HepG2 (cell line): ENCODE data around the gene IFNG. TPM values are rescaled to one million over a fixed set of nuclear protein-coding genes. Genes with fewer than 3 reads are reported as not detected.

ENCODE experiments used
- ATAC-seq: fragments of 200-7000 bp; cut with Tn5 transposase; 3 replicates; pipeline ENCODE4 v1.9.1; 2020; ENCODE audit warnings: mild to moderate bottlenecking, moderate library complexity
- BruUV-seq: library from RNA; stranded (reverse); fragments of 400-500 nt; replicated peaks from 2 replicates; lab custom pipeline; 2021; lab: Mats Ljungman, UMichigan
- CTCF ChIA-PET: fragments of 300-600 bp; formaldehyde crosslinking; extraction: SDS; loops from one replicate; lab custom pipeline; 2021; ENCODE audit warnings: low total read pairs, inconsistent platforms, low intra/inter-chr PET ratio; lab: Yijun Ruan, JAX
- POLR2A ChIA-PET: fragments of 350-600 bp; sonication (Branson Sonifier 250); formaldehyde crosslinking; loops from one replicate; lab custom pipeline; 2020; ENCODE audit warnings: antibody characterized with exemption, inconsistent platforms; lab: Yijun Ruan, JAX
- DNase-seq: peaks from one replicate; pipeline ENCODE4 v3.0.0-alpha.2; 2015; ENCODE audit warnings: low spot score
- FAIRE-seq: peaks from 3 replicates; lab custom pipeline; 2011; peaks lifted over from hg19 to GRCh38; lab: Jason Lieb, UNC
- H2AFZ ChIP-seq: one replicate; pipeline ENCODE4 v1.6.1; 2011; ENCODE audit warnings: low read length, inconsistent platforms
- H3K27ac ChIP-seq: fragments of 300-600 bp; 3 replicates; pipeline ENCODE4 v1.8.0; 2011; ENCODE audit warnings: mixed run types, mild to moderate bottlenecking, mixed read lengths, low read length, inconsistent platforms; ENCODE audit not compliant: insufficient read depth; ENCODE audit errors: extremely low read length
- H3K27me3 ChIP-seq, 2 experiments: fragments of 200-600 bp in 1 of 2; 2 replicates in 1 of 2; 3 replicates in 1 of 2; pipeline versions ENCODE4 v1.6.0 to v1.8.0; 2011; ENCODE audit warnings: low read length in 2 of 2, mild to moderate bottlenecking in 2 of 2, moderate library complexity in 2 of 2, inconsistent platforms in 1 of 2; ENCODE audit not compliant: insufficient read depth in 2 of 2, control insufficient read depth in 1 of 2
- H3K36me3 ChIP-seq, 2 experiments: fragments of 200-600 bp in 1 of 2; replicated peaks in 1 of 2; 2 replicates in 1 of 2; 3 replicates in 1 of 2; pipeline versions ENCODE4 v1.5.1 to v1.8.0; 2011; ENCODE audit warnings: low read length in 2 of 2, inconsistent platforms in 1 of 2; ENCODE audit not compliant: insufficient read depth in 2 of 2, control insufficient read depth in 1 of 2
- H3K4me1 ChIP-seq: 2 replicates; pipeline ENCODE4 v1.5.1; 2012; ENCODE audit warnings: low read length, inconsistent platforms; ENCODE audit not compliant: insufficient read depth
- H3K4me2 ChIP-seq: 2 replicates; pipeline ENCODE4 v1.6.0; 2011; ENCODE audit warnings: low read depth, low read length, inconsistent platforms
- H3K4me3 ChIP-seq, 3 experiments: fragments of 200-600 bp in 1 of 3; sonication (generic), shearing (Covaris generic) in 1 of 3; replicated peaks in 1 of 3; 2 replicates each; pipeline ENCODE4 v1.5.1; 2011 to 2016; ENCODE audit warnings: low read length in 3 of 3, inconsistent platforms in 2 of 3, low read depth in 2 of 3, mild to moderate bottlenecking in 2 of 3, control low read depth in 1 of 3, mixed read lengths in 1 of 3; ENCODE audit not compliant: insufficient read depth in 1 of 3
- H3K79me2 ChIP-seq: one replicate; pipeline ENCODE4 v1.6.1; 2011; ENCODE audit warnings: low read length, inconsistent platforms; ENCODE audit not compliant: insufficient read depth
- H3K9ac ChIP-seq: 2 replicates; pipeline ENCODE4 v1.6.0; 2011; ENCODE audit warnings: mild to moderate bottlenecking, low read depth, low read length, inconsistent platforms; ENCODE audit not compliant: insufficient read depth
- H3K9me3 ChIP-seq: 2 replicates; pipeline ENCODE4 v1.5.1; 2012; ENCODE audit warnings: mild to moderate bottlenecking, low read length
- H4K20me1 ChIP-seq: 2 replicates; pipeline ENCODE4 v1.6.0; 2011; ENCODE audit warnings: inconsistent platforms, mild to moderate bottlenecking, low read length, moderate library complexity; ENCODE audit not compliant: insufficient read depth
- ARID5B ChIP-seq: IDR thresholded peaks from 2 replicates; pipeline ENCODE4 v1.4.0; 2020; ENCODE audit warnings: mild to moderate bottlenecking, missing genetic modification reagents
- CTCF ChIP-seq: sonication (generic); formaldehyde crosslinking; IDR thresholded peaks from 2 replicates; pipeline ENCODE4 v1.5.0; 2020; ENCODE audit warnings: mild to moderate bottlenecking, missing genetic modification reagents, moderate library complexity
- DDIT3 ChIP-seq: sonication (generic); formaldehyde crosslinking; IDR thresholded peaks from 2 replicates; pipeline ENCODE4 v1.4.0; 2020; ENCODE audit warnings: mild to moderate bottlenecking, missing genetic modification reagents
- GPN1 ChIP-seq: sonication (generic); formaldehyde crosslinking; IDR thresholded peaks from 2 replicates; pipeline ENCODE4 v1.5.1; 2020; ENCODE audit warnings: missing genetic modification reagents, borderline replicate concordance
- GTF2F1 ChIP-seq: fragments of 150-350 bp; IDR thresholded peaks from 2 replicates; pipeline ENCODE4 v1.6.1; 2014; ENCODE audit warnings: low read length
- IRF2 ChIP-seq: IDR thresholded peaks from 2 replicates; pipeline ENCODE4 v1.6.1; 2018; ENCODE audit warnings: missing genetic modification reagents, missing compliant biosample characterization
- SMC3 ChIP-seq: IDR thresholded peaks from 2 replicates; pipeline ENCODE4 v1.6.1; 2011; ENCODE audit warnings: low read length, improper control_type of control experiment
- TBL1XR1 ChIP-seq: fragments of 150-350 bp; IDR thresholded peaks from 2 replicates; pipeline ENCODE4 v1.6.1; 2014; ENCODE audit warnings: borderline replicate concordance, low read length; ENCODE audit not compliant: partially characterized antibody
- ZFP36L2 ChIP-seq: sonication (generic); formaldehyde crosslinking; IDR thresholded peaks from 2 replicates; pipeline ENCODE4 v1.4.0; 2020; ENCODE audit warnings: missing genetic modification reagents
- ZMAT3 ChIP-seq: sonication (generic); formaldehyde crosslinking; conservative IDR thresholded peaks from 2 replicates; pipeline ENCODE4 v1.7.0; 2021; ENCODE audit warnings: missing genetic modification reagents
- ZNF263 ChIP-seq: sonication (generic); formaldehyde crosslinking; IDR thresholded peaks from 2 replicates; pipeline ENCODE4 v1.4.0; 2020; ENCODE audit warnings: missing genetic modification reagents
- ZNF564 ChIP-seq: sonication (generic); formaldehyde crosslinking; IDR thresholded peaks from 2 replicates; pipeline ENCODE4 v1.8.1; 2023; ENCODE audit warnings: mild to moderate bottlenecking, missing genetic modification reagents
- WGBS: methylation state at CpG from one replicate; pipeline ENCODE4 v1.1.6; 2017; ENCODE audit warnings: low lambda C conversion rate; 5-methylcytosine and 5-hydroxymethylcytosine counted together
- in situ Hi-C: cut with HindIII; loops from 2 replicates; pipeline ENCODE4 v1.10.0; 2017; ENCODE audit warnings: low pct_unique_long_range_greater_than_20kb; ENCODE audit not compliant: extremely low pct_ligation_motif_present
- intact Hi-C: fragments of 100-400 bp; cut with micrococcal nuclease; formaldehyde crosslinking; loops from one replicate; pipeline ENCODE4 v1.10.0; 2022; ENCODE audit not compliant: unreplicated experiment
- polyA plus RNA-seq, 8 experiments: library from polyadenylated mRNA; depleted of rRNA in 3 of 8; stranded (reverse) in 7 of 8; unstranded in 1 of 8; fragments of >200 nt; fragmentation: Illumina TruSeq in 4 of 8; extraction: Trizol in 4 of 8; gene quantifications; 2 replicates each; pipeline versions ENCODE4 v1.2.1 to v1.2.3, GENCODE V29; 2011 to 2016; ENCODE audit warnings: low read depth in 4 of 8, missing spikeins in 1 of 8, mixed read lengths in 1 of 8; ENCODE audit not compliant: insufficient read depth in 1 of 8
- total RNA-seq, 5 experiments: library from RNA; depleted of rRNA; stranded (reverse); fragments of >200 nt; fragmentation: Illumina TruSeq; extraction: Trizol; gene quantifications; 2 replicates each; pipeline ENCODE4 v1.2.3, GENCODE V29; 2016; ENCODE audit warnings: low read depth in 1 of 5

The IFNG gene
- total and polyA plus RNA-seq, 2 of the 13 experiments (the other 11 are each of a cell fraction or from before 2014, with no cell fraction given) = not detected

GRCh38 chr12:68162374-68162773, 2.8 kb upstream of the IFNG start (continued):
- no peak for TF ChIP-seq ZMAT3 (CRISPR knock-in tag)

- H3K79me2 ChIP-seq = no peaks in the 10 kb centered on the region
- no peak overlapping the region for H3K4me3 ChIP-seq
- H3K4me2 ChIP-seq = no peak overlapping the region
- intact Hi-C loops (no loop called here), in situ Hi-C loops (no loop called here)
- no peaks in the 10 kb centered on the region for H4K20me1 ChIP-seq
- H3K9ac ChIP-seq = no peak overlapping the region
- H3K4me1 ChIP-seq = no peaks in the 10 kb centered on the region
- FAIRE-seq (no peak), DNase-seq (no peak), ATAC-seq (no peak)
- TF ChIP-seq CTCF (CRISPR knock-in tag) = peak; percentile 18; the same call in 1 of the 2 replicates
- no peak for TF ChIP-seq ZFP36L2
- no peaks in the 10 kb centered on the region for H3K27me3 ChIP-seq
- CTCF ChIA-PET = no interaction called here
- POLR2A ChIA-PET = no interaction called here
- no peaks in the 10 kb centered on the region for H3K9me3 ChIP-seq
- H3K27ac ChIP-seq = no peak overlapping the region
- 39% methylated on average over 2 of the region's 2 CpGs for WGBS
- no TSS peak for BruUV-seq
- no peak overlapping the region for H2AFZ ChIP-seq
- no peaks in the 10 kb centered on the region for H3K36me3 ChIP-seq
Measured at GRCh38 chr12:68158432-68158831, 1.1 kb downstream of the IFNG start.

- H3K27me3 ChIP-seq = no peaks in the 10 kb centered on the region; a peak in 1 of 5 replicates
- ChIA-PET POLR2A (no interaction called here), CTCF (no interaction called here)
- no peaks in the 10 kb centered on the region for H3K9me3 ChIP-seq
- peak overlapping the region; percentile 18 for H2AFZ ChIP-seq
- no peak overlapping the region for H3K27ac ChIP-seq
- no TSS peak for BruUV-seq
- no peak overlapping the region for H3K9ac ChIP-seq
- no peak for FAIRE-seq
- no peaks in the 10 kb centered on the region for H3K79me2 ChIP-seq
- intact Hi-C loops = no loop called here
- H3K4me3 ChIP-seq = no peak overlapping the region
- H3K4me1 ChIP-seq = no peaks in the 10 kb centered on the region
- DNase-seq = no peak
- no peak for ATAC-seq
- 14% methylated on average over 4 of the region's 4 CpGs for WGBS
- H4K20me1 ChIP-seq = no peaks in the 10 kb centered on the region
- no peak overlapping the region for H3K4me2 ChIP-seq
- in situ Hi-C loops = no loop called here
- no peaks in the 10 kb centered on the region for H3K36me3 ChIP-seq
- TF ChIP-seq SMC3 (no peak), ARID5B (CRISPR knock-in tag) (no peak), TBL1XR1 (no peak), DDIT3 (CRISPR knock-in tag) (no peak), ZNF263 (CRISPR knock-in tag) (no peak), IRF2 (CRISPR knock-in tag) (no peak), GPN1 (no peak), ZNF564 (CRISPR knock-in tag) (no peak), GTF2F1 (no peak)
Measured at GRCh38 chr12:68157380-68157779, 2.2 kb downstream of the IFNG start.
